Measurements from ENCODE around the gene ACSS1.

ACSS1 gene

GRCh38 chr20:25077610-25078169 lies 19.8 kb upstream of the ACSS1 start:
- DNase-seq = no peak

- DNase-seq = no peak
Observed at GRCh38 chr20:25076731-25077609, 19.0 kb upstream of the ACSS1 start.

- no peak for DNase-seq
Observed at GRCh38 chr20:25076201-25076600, 18.3 kb upstream of the ACSS1 start.

GRCh38 chr20:25073544-25073943 lies 15.6 kb upstream of the ACSS1 start:
- no peak for DNase-seq

- DNase-seq = no peak
Observed at GRCh38 chr20:25072226-25072811, 14.4 kb upstream of the ACSS1 start.

GRCh38 chr20:25071734-25072133 lies 13.8 kb upstream of the ACSS1 start:
- DNase-seq = no peak

GRCh38 chr20:25070821-25071473 lies 13.0 kb upstream of the ACSS1 start:
- DNase-seq = no peak

- DNase-seq = no peak
Observed at GRCh38 chr20:25067102-25067987, 9.4 kb upstream of the ACSS1 start.

- no peak for DNase-seq
Observed at GRCh38 chr20:25066386-25066785, 8.4 kb upstream of the ACSS1 start.

GRCh38 chr20:25065625-25066338 lies 7.8 kb upstream of the ACSS1 start:
- DNase-seq = peak; percentile 59

- DNase-seq = no peak
Observed at GRCh38 chr20:25065072-25065624, 7.2 kb upstream of the ACSS1 start.

GRCh38 chr20:25064561-25065071 lies 6.7 kb upstream of the ACSS1 start:
- no peak for DNase-seq

- DNase-seq = no peak
Observed at GRCh38 chr20:25063981-25064380, 6.0 kb upstream of the ACSS1 start.

- no peak for DNase-seq
Observed at GRCh38 chr20:25063546-25063945, 5.6 kb upstream of the ACSS1 start.

- DNase-seq = no peak
Observed at GRCh38 chr20:25062841-25063240, 4.9 kb upstream of the ACSS1 start.

GRCh38 chr20:25061821-25062530 lies 4.0 kb upstream of the ACSS1 start:
- DNase-seq = no peak

- no peak for DNase-seq
Observed at GRCh38 chr20:25061103-25061799, 3.3 kb upstream of the ACSS1 start.

GRCh38 chr20:25059866-25060465 lies 2.0 kb upstream of the ACSS1 start:
- DNase-seq = no peak

Measured in activated T-cell treated with anti-CD3 and anti-CD28 coated beads for 4 hours (primary cell).